ENCODE data around the gene CSF2RB. TPM values are rescaled to one million over a fixed set of nuclear protein-coding genes. Genes with fewer than 3 reads are reported as not detected.
"Not testable (repeated sequence)": the region's sequence is repeated elsewhere in the genome, so short reads cannot be mapped to it uniquely, and the experiment has no call there.

CSF2RB gene
- total RNA-seq, 1 experiment from 2014 or later, result not detected

DNA sequence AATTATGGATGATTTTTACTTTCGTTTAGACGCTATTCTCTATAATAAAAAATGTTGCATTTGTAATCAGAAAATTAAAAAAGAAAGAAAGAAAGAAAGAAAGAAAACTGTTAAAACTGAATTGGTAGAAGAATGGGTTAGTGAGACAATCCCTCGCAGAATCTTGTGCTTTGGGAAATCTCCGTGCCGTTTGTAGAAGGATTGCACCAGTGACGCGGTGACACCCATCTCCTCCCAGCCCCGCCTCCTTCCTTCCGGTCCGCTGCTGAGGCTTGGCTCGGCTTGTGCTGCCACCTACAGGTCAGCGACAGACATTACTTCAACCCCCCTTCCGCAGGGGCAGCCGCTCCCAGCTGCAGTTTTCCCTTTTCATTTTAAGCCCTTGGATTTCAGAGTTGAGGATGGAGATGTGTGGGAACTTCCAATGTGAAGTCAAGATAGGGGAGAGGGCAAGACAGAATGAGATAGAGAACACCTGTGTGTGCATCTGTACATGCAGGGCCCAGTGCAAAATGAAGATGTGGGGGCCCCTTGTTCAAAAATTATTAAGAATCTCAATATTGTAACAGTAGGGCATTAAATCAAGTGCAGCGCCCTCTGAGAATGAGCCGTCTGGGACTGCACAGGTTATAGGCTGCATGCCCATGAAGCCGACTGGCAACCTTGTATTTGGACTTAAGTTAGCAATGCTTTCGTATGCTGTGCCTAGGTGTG lies 64.7 kb downstream of the CSF2RB start:
- in situ Hi-C loops (cut with HindIII; ENCODE audit: low pct_unique_long_range_greater_than_20kb, low sequenced_read_pairs), result no loop called here
- peak; percentile 75 for DNase-seq (ENCODE audit: low read depth)

DNA sequence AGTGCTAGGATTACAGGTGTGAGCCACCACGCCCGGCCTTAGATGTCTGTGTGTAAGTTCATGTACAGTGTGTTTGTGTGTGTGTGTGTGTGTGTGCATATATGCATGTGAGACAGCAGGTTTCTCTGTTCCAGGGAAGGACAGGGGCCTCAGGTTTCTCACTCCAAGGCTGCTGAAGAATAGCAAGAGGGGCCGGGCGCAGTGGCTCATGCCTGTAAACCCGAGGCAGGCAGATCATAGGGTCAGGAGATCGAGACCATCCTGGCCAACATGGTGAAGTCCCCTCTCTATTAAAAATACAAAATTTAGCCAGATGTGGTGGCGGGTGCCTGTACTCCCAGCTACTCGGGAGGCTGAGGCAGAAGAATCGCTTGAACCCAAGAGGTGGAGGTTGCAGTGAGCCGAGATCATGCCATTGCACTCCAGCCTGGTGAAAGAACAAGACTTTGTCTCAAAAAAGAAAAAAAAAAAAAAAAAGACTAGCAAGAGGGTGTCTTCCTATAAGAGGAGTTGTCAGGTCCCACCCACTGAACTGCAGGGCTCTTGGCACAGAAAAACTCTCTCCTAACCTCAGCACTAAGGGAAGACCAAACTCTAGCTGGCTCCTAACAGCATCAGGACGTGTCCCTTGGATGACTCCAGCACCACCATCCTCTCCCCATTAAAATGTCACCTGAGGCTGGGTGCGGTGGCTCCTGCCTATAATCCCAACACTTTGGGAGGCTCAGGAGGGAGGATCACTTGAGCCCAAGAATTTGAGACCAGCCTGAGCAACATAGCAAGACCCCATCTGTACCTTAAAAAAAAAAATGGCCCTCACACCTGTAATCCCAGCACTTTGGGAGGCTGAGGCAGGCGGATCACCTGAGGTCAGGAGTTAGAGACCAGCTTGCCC lies 65.8 kb downstream of the CSF2RB start:
- in situ Hi-C loops (cut with HindIII; ENCODE audit: low pct_unique_long_range_greater_than_20kb, low sequenced_read_pairs), result no loop called here

DNA sequence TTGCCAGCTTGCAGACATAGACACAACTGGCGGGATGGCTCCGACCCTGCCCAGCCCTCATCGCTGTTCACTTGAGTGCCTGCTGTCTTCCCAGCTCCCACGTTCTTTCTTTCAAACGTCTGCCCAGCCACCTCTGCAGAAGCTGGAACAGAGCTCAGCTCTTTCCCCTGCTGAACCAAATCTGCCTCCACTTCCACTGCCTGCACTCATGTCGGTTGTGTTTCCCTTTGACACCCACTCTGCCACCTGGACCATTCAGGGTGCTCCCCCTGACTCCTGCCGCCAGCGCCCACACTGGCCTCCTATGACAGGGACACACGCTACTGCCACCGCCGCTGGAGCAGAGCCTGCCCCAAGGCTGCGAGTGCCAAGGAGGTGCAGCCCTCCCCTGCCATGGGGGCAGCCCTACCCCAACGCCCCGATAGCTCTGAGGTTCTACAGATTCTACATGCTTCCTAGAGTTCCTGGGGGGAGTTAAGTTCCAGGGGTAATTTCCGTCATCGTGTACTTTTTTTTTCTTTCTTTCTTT lies 67.9 kb downstream of the CSF2RB start:
- in situ Hi-C loops (cut with HindIII; ENCODE audit: low pct_unique_long_range_greater_than_20kb, low sequenced_read_pairs), result no loop called here
- no peak for DNase-seq (ENCODE audit: low read depth)

More for the DNA sequence above, 65.8 kb downstream of the CSF2RB start:
- DNase-seq (ENCODE audit: low read depth), result no peak

DNA sequence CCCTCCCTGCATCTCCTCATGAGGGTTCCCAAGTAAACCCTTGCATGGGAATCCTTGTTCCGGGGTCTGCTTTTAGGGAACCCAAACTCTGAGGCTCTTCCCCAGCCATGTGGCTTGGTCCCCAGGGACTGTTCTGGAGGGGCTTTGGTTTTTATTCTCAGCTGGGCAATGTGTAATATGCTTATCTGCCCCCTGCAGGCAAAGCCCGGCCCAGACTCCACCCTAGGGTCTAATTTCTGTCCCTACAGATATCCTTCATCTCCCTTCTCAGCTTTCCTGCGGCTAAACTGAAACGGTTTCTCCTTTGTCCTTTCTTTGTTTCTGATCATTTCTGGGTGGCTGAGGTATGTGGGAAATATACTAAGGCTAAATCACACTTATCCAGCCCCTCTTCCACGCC lies 68.7 kb downstream of the CSF2RB start:
- no peak for DNase-seq (ENCODE audit: low read depth)
- in situ Hi-C loops (cut with HindIII; ENCODE audit: low pct_unique_long_range_greater_than_20kb, low sequenced_read_pairs), result no loop called here

DNA sequence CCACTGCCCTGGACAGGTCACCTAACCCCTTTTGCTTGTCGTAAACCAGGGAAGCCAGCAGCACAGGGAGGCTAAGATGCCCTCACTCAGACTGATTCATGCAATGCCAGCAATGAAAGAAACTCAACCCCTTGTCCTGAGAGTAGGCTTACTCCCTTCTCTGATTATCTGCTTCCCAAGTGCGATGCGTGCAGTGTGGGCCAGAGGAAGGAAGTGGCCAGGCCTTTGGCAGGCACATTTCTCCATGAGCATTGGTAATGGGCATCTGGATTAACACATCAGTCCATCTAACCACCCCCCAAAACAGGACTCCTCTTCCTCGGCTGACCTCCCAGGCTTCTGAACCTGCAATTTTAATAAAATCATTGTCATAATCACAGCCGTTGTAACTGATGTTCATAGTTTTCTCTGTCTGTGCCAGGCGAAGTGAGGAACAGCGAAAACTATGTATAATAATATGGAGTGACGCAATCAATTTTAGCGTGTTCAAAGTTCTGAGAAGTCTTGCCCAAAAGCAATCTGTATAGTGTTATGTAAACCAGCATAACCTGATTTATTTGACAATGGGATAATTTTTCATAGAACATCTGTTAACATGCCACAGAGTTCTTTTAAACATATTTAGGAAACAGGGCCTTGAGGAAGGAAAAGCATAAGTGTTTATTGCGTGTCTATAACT lies 71.9 kb downstream of the CSF2RB start:
- no peak for DNase-seq (ENCODE audit: low read depth)
- in situ Hi-C loops (cut with HindIII; ENCODE audit: low pct_unique_long_range_greater_than_20kb, low sequenced_read_pairs), result no loop called here

DNA sequence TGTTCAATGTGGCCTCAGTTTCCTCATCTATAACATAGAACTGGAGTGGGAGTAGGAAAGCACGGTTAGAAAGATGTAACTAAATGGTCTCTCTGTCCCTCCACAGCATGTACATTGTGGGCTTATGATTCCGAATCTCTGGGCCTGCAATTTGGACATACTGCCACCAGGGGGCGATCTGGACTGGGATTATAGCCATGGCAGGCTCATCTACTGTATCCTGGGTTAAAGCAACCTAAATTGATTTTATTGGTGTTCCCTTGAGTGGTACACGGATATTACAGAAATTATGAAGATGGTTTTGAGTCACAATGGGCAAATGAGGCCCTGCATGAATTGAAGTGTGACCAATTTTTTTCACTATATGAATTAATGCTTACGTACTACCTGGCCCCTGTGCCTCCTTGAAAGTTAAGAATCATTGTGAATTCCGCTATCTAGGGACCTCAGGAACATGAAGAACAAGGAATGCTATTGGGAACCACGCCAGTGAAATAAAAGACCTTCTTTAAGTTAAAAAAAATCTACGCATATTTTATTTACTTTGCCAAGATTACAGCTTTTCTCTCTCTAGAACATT lies 72.9 kb downstream of the CSF2RB start:
- in situ Hi-C loops (cut with HindIII; ENCODE audit: low pct_unique_long_range_greater_than_20kb, low sequenced_read_pairs), result no loop called here

DNA sequence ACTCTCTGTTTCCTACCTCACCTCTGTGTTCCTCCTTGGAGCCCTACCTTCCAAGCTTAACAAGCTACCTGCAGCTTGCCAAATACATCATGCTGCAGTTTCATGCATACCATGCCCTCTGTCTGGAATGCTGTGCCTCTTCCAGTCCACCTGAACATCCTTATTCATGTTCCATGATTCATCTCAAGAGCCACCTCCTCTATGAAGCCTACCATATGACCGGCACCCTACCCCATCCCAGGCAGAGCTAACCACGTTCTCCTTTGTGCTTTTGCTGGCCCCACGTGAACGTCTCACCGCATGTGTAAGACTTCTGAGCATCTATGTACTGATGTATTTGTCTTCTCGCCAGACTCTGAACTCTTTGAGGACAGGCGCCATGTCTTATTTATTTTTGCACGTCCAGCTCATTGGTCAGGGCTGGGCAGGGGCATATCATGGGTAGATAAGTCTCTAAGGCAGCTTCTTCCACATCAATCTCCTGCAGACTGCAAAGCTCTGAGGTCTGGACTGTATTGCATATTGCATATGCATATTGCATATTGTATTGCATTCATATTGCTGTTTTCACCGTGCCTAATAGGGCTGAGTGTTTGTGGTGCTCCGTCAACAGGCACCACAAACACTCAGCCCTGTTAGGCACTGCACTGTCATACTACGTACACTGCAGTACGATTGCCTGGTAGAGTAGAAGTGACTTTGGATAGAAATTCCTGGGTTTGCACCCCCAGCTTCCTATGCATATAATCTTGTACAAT lies 74.8 kb downstream of the CSF2RB start:
- in situ Hi-C loops (cut with HindIII; ENCODE audit: low pct_unique_long_range_greater_than_20kb, low sequenced_read_pairs), result no loop called here
- no peak for DNase-seq (ENCODE audit: low read depth)

More for the DNA sequence above, 72.9 kb downstream of the CSF2RB start:
- DNase-seq (ENCODE audit: low read depth), result no peak

DNA sequence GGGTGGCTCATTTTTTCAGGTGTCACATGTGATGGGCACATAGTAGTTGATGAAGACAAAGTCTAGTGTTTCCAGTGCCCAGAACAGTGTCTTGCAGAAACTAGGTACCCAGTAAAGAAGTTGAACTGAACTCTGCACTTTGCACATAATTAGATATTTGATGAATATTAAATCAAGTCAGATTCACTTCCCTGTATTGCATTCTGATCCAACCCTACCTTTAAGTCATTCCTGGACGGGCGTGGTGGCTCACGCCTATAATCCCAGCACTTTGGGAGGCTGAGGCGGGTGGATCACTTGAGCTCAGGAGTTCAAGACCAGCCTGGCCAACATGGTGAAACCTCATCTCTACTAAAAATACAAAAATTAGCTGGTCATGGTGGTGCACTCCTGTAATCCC lies 75.6 kb downstream of the CSF2RB start:
- in situ Hi-C loops (cut with HindIII; ENCODE audit: low pct_unique_long_range_greater_than_20kb, low sequenced_read_pairs); DNase-seq (ENCODE audit: low read depth): not testable (repeated sequence)

Other genes starting within 250 kb of the CSF2RB start
- gene CACNG2, start 209.9 kb upstream of the CSF2RB start, total RNA-seq (2014; rRNA removed; shearing (Covaris generic); ENCODE audit: low replicate concordance), result not detected in 2 replicates
- gene IFT27, start 137.5 kb upstream of the CSF2RB start, total RNA-seq (2014; rRNA removed; shearing (Covaris generic); ENCODE audit: low replicate concordance), result 83.8 and 101 TPM in 2 replicates
- gene PVALB, start 96.6 kb upstream of the CSF2RB start, total RNA-seq (2014; rRNA removed; shearing (Covaris generic); ENCODE audit: low replicate concordance), result not detected in 2 replicates
- not detected in 2 replicates for gene NCF4, start 52.6 kb upstream of the CSF2RB start, total RNA-seq (2014; rRNA removed; shearing (Covaris generic); ENCODE audit: low replicate concordance)
- gene TST, start 105.8 kb downstream of the CSF2RB start, total RNA-seq (2014; rRNA removed; shearing (Covaris generic); ENCODE audit: low replicate concordance), result 54.6 and 82.0 TPM in 2 replicates
- gene MPST, start 106.1 kb downstream of the CSF2RB start, total RNA-seq (2014; rRNA removed; shearing (Covaris generic); ENCODE audit: low replicate concordance), result 168 and 192 TPM in 2 replicates
- 29.0 and 38.0 TPM in 2 replicates for gene KCTD17, start 138.1 kb downstream of the CSF2RB start, total RNA-seq (2014; rRNA removed; shearing (Covaris generic); ENCODE audit: low replicate concordance)
- not detected in 2 replicates for gene TMPRSS6, start 196.1 kb downstream of the CSF2RB start, total RNA-seq (2014; rRNA removed; shearing (Covaris generic); ENCODE audit: low replicate concordance)
- 0.06 TPM in 1 of 2 replicates, not detected in the other for gene IL2RB, start 236.3 kb downstream of the CSF2RB start, total RNA-seq (2014; rRNA removed; shearing (Covaris generic); ENCODE audit: low replicate concordance)

All from Caki2 (cell line).